H9 (cell line): ENCODE results near the gene ZNF618. TPM values are rescaled to one million over a fixed set of nuclear protein-coding genes. Genes with fewer than 3 reads are reported as not detected.

Source experiments
- DNase-seq: peaks from one replicate; pipeline ENCODE4 v3.0.0-alpha.2; 2017
- H2AFZ ChIP-seq: one replicate; pipeline ENCODE4 v1.6.1; 2013; ENCODE audit warnings: mild to moderate bottlenecking, low read length, control low read depth, moderate library complexity
- H2AK5ac ChIP-seq: 2 replicates; pipeline ENCODE4 v1.6.1; 2013; ENCODE audit warnings: low read length, control low read depth, mixed read lengths; ENCODE audit not compliant: insufficient read length
- H2BK120ac ChIP-seq: one replicate; pipeline ENCODE4 v1.6.1; 2013; ENCODE audit warnings: low read depth, mild to moderate bottlenecking, low read length, control low read depth, inconsistent platforms; ENCODE audit not compliant: poor library complexity, severe bottlenecking
- H2BK12ac ChIP-seq: 2 replicates; pipeline ENCODE4 v1.6.1; 2013; ENCODE audit warnings: low read length, control low read depth, mixed read lengths, low read depth; ENCODE audit not compliant: insufficient read length
- H2BK15ac ChIP-seq: 2 replicates; pipeline ENCODE4 v1.6.1; 2013; ENCODE audit warnings: low read depth, low read length, control low read depth
- H2BK20ac ChIP-seq: one replicate; pipeline ENCODE4 v1.6.1; 2013; ENCODE audit warnings: low read depth, mild to moderate bottlenecking, low read length, control low read depth, inconsistent platforms; ENCODE audit not compliant: poor library complexity, severe bottlenecking
- H2BK5ac ChIP-seq: 2 replicates; pipeline ENCODE4 v1.6.1; 2013; ENCODE audit warnings: low read length, control low read depth, mixed read lengths; ENCODE audit not compliant: insufficient read length
- H3K14ac ChIP-seq: 2 replicates; pipeline ENCODE4 v1.6.1; 2013; ENCODE audit warnings: low read length, control low read depth; ENCODE audit not compliant: insufficient read depth
- H3K18ac ChIP-seq: 2 replicates; pipeline ENCODE4 v1.6.1; 2013; ENCODE audit warnings: low read depth, mild to moderate bottlenecking, mixed read lengths, low read length, control low read depth; ENCODE audit not compliant: insufficient read length
- H3K23ac ChIP-seq: 2 replicates; pipeline ENCODE4 v1.6.1; 2013; ENCODE audit warnings: low read length, control low read depth, mixed read lengths, low read depth; ENCODE audit not compliant: insufficient read length
- H3K23me2 ChIP-seq: 2 replicates; pipeline ENCODE4 v1.6.1; 2013; ENCODE audit warnings: low read depth, mild to moderate bottlenecking, mixed read lengths, low read length, control low read depth; ENCODE audit not compliant: insufficient read length, poor library complexity, severe bottlenecking
- H3K27ac ChIP-seq: 2 replicates; pipeline ENCODE4 v1.5.1; 2013; ENCODE audit warnings: low read length, control low read depth, mixed read lengths, low read depth; ENCODE audit not compliant: insufficient read length
- H3K27me3 ChIP-seq: 2 replicates; pipeline ENCODE4 v1.6.1; 2013; ENCODE audit warnings: low read length, control low read depth, inconsistent platforms; ENCODE audit not compliant: insufficient read depth
- H3K4ac ChIP-seq: 2 replicates; pipeline ENCODE4 v1.6.1; 2013; ENCODE audit warnings: low read depth, mild to moderate bottlenecking, control low read depth, inconsistent platforms, low read length, moderate library complexity
- H3K4me1 ChIP-seq: 2 replicates; pipeline ENCODE4 v1.6.1; 2013; ENCODE audit warnings: low read length, control low read depth, inconsistent platforms; ENCODE audit not compliant: insufficient read depth
- H3K4me2 ChIP-seq: 2 replicates; pipeline ENCODE4 v1.6.1; 2013; ENCODE audit warnings: low read length, control low read depth, mixed read lengths; ENCODE audit not compliant: insufficient read length, insufficient read depth
- H3K56ac ChIP-seq: 2 replicates; pipeline ENCODE4 v1.6.1; 2013; ENCODE audit warnings: low read depth, mild to moderate bottlenecking, mixed read lengths, low read length, control low read depth; ENCODE audit not compliant: insufficient read length
- H3K79me1 ChIP-seq: 2 replicates; pipeline ENCODE4 v1.6.1; 2013; ENCODE audit warnings: low read depth, mild to moderate bottlenecking, moderate library complexity, low read length, control low read depth, inconsistent platforms; ENCODE audit not compliant: insufficient read depth, poor library complexity, severe bottlenecking
- H3K79me2 ChIP-seq: 2 replicates; pipeline ENCODE4 v1.6.1; 2013; ENCODE audit warnings: low read length, control low read depth, inconsistent platforms; ENCODE audit not compliant: insufficient read depth
- H3K9ac ChIP-seq: 2 replicates; pipeline ENCODE4 v1.6.1; 2013; ENCODE audit warnings: low read length, control low read depth, mixed read lengths; ENCODE audit not compliant: insufficient read length; ENCODE audit errors: extremely low read depth
- H3K9me3 ChIP-seq: one replicate; pipeline ENCODE4 v1.6.1; 2013; ENCODE audit warnings: low read depth, low read length, inconsistent platforms; ENCODE audit not compliant: control insufficient read depth
- H3T11ph ChIP-seq: one replicate; pipeline ENCODE4 v1.6.1; 2013; ENCODE audit warnings: mild to moderate bottlenecking, low read length, control low read depth, inconsistent platforms
- H4K20me1 ChIP-seq: one replicate; pipeline ENCODE4 v1.6.1; 2013; ENCODE audit not compliant: control insufficient read depth, insufficient read length, insufficient read depth
- H4K5ac ChIP-seq: 2 replicates; pipeline ENCODE4 v1.6.1; 2013; ENCODE audit warnings: low read depth, mild to moderate bottlenecking, mixed read lengths, low read length, control low read depth; ENCODE audit not compliant: insufficient read length
- H4K8ac ChIP-seq: replicated peaks from 2 replicates; pipeline ENCODE4 v1.6.1; 2013; ENCODE audit warnings: low read length, control low read depth, mixed read lengths, low read depth; ENCODE audit not compliant: insufficient read length
- H4K91ac ChIP-seq: 2 replicates; pipeline ENCODE4 v1.6.1; 2013; ENCODE audit warnings: low read depth, mild to moderate bottlenecking, moderate library complexity, mixed read lengths, low read length, control low read depth; ENCODE audit not compliant: insufficient read length
- H3K27ac Mint-ChIP-seq, 3 experiments: 2 replicates in 2 of 3; 3 replicates in 1 of 3; pipeline ENCODE4 v1.8.0; 2020 to 2021; ENCODE audit warnings: mixed read lengths in 3 of 3, mild to moderate bottlenecking in 1 of 3, moderate library complexity in 1 of 3
- H3K27me3 Mint-ChIP-seq: 2 replicates; pipeline ENCODE4 v1.8.0; 2021; ENCODE audit warnings: low read depth, mild to moderate bottlenecking, moderate library complexity, mixed read lengths
- H3K36me3 Mint-ChIP-seq, 3 experiments: 2 replicates in 2 of 3; 3 replicates in 1 of 3; pipeline ENCODE4 v1.8.0; 2020 to 2021; ENCODE audit warnings: low read depth in 3 of 3, mixed read lengths in 3 of 3; ENCODE audit not compliant: insufficient read depth in 1 of 3
- H3K4me1 Mint-ChIP-seq, 2 experiments: 2 replicates each; pipeline ENCODE4 v1.8.0; 2020; ENCODE audit warnings: mixed read lengths in 2 of 2
- H3K4me3 Mint-ChIP-seq, 2 experiments: 2 replicates in 1 of 2; 3 replicates in 1 of 2; pipeline ENCODE4 v1.8.0; 2020 to 2021; ENCODE audit warnings: mild to moderate bottlenecking in 2 of 2, mixed read lengths in 2 of 2, moderate library complexity in 1 of 2
- H3K9me3 Mint-ChIP-seq, 2 experiments: 2 replicates in 1 of 2; 3 replicates in 1 of 2; pipeline ENCODE4 v1.8.0; 2020; ENCODE audit warnings: mild to moderate bottlenecking in 2 of 2, mixed read lengths in 2 of 2, moderate library complexity in 1 of 2
- WGBS: extraction: QIAGEN DNeasy Blood & Tissue Kit; methylation state at CpG from one replicate; pipeline ENCODE4 v1.1.7; 2013; ENCODE audit warnings: missing lambda C conversion rate, low lambda C conversion rate, mixed read lengths; ENCODE audit not compliant: insufficient read length; ENCODE audit errors: extremely low coverage; 5-methylcytosine and 5-hydroxymethylcytosine counted together
- total RNA-seq: library from RNA; stranded (reverse); gene quantifications from 2 replicates; pipeline ENCODE4 v1.2.1, GENCODE V29; 2021
- TF ChIP-seq, protein P1 (sequence below): fragments of 200-600 bp; sonication (generic); conservative IDR thresholded peaks from 3 replicates; pipeline ENCODE4 v1.8.0; 2021; ENCODE audit warnings: antibody characterized with exemption, mild to moderate bottlenecking

ZNF618 gene
- total RNA-seq, 1 experiment from 2014 or later: 13.6 TPM

DNA sequence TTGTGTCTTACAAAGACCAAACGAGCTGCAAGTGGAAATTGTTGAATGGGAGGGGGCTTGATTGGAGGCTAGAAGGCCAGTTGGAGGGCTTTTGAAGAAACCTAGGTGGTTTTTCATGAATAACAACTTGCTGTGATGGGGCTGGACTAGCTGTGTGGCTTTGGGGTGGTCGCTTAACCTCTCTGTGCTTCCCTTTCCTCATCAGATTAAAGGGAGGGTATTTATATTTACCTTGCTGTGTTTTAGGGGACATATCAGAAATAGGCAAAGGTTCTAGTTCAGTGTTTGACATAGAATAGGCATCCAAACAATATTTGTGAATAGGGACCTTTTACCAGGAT is 74.9 kb downstream of the ZNF618 start:
- Histone ChIP-seq H3K14ac (no peak overlapping the region; the same call in 1 of the 2 replicates), H3K4ac (no peak overlapping the region), H4K20me1 (no peaks in the 10 kb centered on the region), H4K91ac (no peak overlapping the region), H3K79me1 (no peaks in the 10 kb centered on the region), H4K5ac (no peak overlapping the region), H4K8ac (no peak overlapping the region), H3K56ac (no peak overlapping the region), H3K4me1 (no peaks in the 10 kb centered on the region; the same call in 1 of the 2 replicates), H3K27me3 (no peaks in the 10 kb centered on the region), H2BK15ac (no peak overlapping the region), H2BK5ac (no peak overlapping the region), H3K18ac (no peak overlapping the region), H3K4me2 (no peak overlapping the region), H3K9me3 (no peaks in the 10 kb centered on the region), H3K27ac (no peak overlapping the region), H3K23me2 (no peaks in the 10 kb centered on the region), H2BK12ac (no peak overlapping the region), H3T11ph (no peak overlapping the region), H2BK120ac (no peak overlapping the region), H3K9ac (no peak overlapping the region), H2AK5ac (no peak overlapping the region), H2BK20ac (no peak overlapping the region), H3K79me2 (no peaks in the 10 kb centered on the region; the same call in 1 of the 2 replicates), H3K23ac (no peak overlapping the region), H2AFZ (no peak overlapping the region)
- no peaks in the 10 kb centered on the region for H3K36me3 Mint-ChIP-seq
- no peaks in the 10 kb centered on the region for H3K9me3 Mint-ChIP-seq
- H3K27ac Mint-ChIP-seq: no peak overlapping the region
- DNase-seq: no peak
- no peaks in the 10 kb centered on the region for H3K27me3 Mint-ChIP-seq
- no CpG with 5 or more reads among the region's 2 CpGs for WGBS
- no peak overlapping the region for H3K4me3 Mint-ChIP-seq
- TF ChIP-seq, protein P1, sequence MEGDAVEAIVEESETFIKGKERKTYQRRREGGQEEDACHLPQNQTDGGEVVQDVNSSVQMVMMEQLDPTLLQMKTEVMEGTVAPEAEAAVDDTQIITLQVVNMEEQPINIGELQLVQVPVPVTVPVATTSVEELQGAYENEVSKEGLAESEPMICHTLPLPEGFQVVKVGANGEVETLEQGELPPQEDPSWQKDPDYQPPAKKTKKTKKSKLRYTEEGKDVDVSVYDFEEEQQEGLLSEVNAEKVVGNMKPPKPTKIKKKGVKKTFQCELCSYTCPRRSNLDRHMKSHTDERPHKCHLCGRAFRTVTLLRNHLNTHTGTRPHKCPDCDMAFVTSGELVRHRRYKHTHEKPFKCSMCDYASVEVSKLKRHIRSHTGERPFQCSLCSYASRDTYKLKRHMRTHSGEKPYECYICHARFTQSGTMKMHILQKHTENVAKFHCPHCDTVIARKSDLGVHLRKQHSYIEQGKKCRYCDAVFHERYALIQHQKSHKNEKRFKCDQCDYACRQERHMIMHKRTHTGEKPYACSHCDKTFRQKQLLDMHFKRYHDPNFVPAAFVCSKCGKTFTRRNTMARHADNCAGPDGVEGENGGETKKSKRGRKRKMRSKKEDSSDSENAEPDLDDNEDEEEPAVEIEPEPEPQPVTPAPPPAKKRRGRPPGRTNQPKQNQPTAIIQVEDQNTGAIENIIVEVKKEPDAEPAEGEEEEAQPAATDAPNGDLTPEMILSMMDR: no peak
- H3K4me1 Mint-ChIP-seq: peaks cover 0 to 10% of the 10 kb centered on the region in 2 experiments; a peak in 1 of 4 replicates
